ENCODE results near the gene DNAJC1. TPM values are rescaled to one million over a fixed set of nuclear protein-coding genes. Genes with fewer than 3 reads are reported as not detected.
A peak's percentile ranks its signal among the peaks of the same experiment; 100 is the strongest.

The DNAJC1 gene
- polyA plus RNA-seq, 1 donor (not counting 4 experiments of a cell fraction or from before 2014, with no cell fraction given): 24.8 TPM

GRCh38 chr10:21751341-21752310 lies 251.9 kb downstream of the DNAJC1 start:
- H3K4me1 ChIP-seq (ENCODE audit: control insufficient read depth, extremely low read depth, insufficient read depth, low read length): peaks cover 16% of the 10 kb centered on the region
- H3K27me3 ChIP-seq (ENCODE audit: control insufficient read depth, extremely low read depth, insufficient read depth, low read length): no peaks in the 10 kb centered on the region
- FAIRE-seq (no peak), DNase-seq (ENCODE audit: low read depth, low spot score) (no peak)
- H3K79me2 ChIP-seq (ENCODE audit: control insufficient read depth, insufficient read depth, low read length): no peaks in the 10 kb centered on the region
- H4K20me1 ChIP-seq (ENCODE audit: control insufficient read depth, extremely low read depth, insufficient read depth, low read length): no peaks in the 10 kb centered on the region
- dilution Hi-C loops (cut with MboI; ENCODE audit: extremely low pct_ligation_motif_present, low sequenced_read_pairs): no loop called here
- peak overlapping the region; percentile 36 for H3K27ac ChIP-seq (ENCODE audit: control insufficient read depth, insufficient read depth, low read length)
- H3K4me3 ChIP-seq (ENCODE audit: control insufficient read depth in 2 of 3, extremely low read depth in 1 of 3, insufficient read depth in 2 of 3, low read depth in 1 of 3, low read length in 3 of 3): peak overlapping the region in 1 of 3 experiments; percentile 31
- H3K9me1 ChIP-seq (ENCODE audit: control insufficient read depth, extremely low read depth, insufficient read depth, low read length): no peaks in the 10 kb centered on the region
- H2AFZ ChIP-seq (ENCODE audit: control insufficient read depth, low read length): no peak overlapping the region
- peak overlapping the region; percentile 35 for H3K4me2 ChIP-seq (ENCODE audit: control insufficient read depth, extremely low read depth, insufficient read depth, low read depth, low read length)
- TF ChIP-seq, protein P1, sequence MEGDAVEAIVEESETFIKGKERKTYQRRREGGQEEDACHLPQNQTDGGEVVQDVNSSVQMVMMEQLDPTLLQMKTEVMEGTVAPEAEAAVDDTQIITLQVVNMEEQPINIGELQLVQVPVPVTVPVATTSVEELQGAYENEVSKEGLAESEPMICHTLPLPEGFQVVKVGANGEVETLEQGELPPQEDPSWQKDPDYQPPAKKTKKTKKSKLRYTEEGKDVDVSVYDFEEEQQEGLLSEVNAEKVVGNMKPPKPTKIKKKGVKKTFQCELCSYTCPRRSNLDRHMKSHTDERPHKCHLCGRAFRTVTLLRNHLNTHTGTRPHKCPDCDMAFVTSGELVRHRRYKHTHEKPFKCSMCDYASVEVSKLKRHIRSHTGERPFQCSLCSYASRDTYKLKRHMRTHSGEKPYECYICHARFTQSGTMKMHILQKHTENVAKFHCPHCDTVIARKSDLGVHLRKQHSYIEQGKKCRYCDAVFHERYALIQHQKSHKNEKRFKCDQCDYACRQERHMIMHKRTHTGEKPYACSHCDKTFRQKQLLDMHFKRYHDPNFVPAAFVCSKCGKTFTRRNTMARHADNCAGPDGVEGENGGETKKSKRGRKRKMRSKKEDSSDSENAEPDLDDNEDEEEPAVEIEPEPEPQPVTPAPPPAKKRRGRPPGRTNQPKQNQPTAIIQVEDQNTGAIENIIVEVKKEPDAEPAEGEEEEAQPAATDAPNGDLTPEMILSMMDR (optimal IDR thresholded peaks at IDR 0.05 in 1 of 3, IDR thresholded peaks at IDR 0.05 in 1 of 3, conservative IDR thresholded peaks at IDR 0.05 in 1 of 3; ENCODE audit: extremely low read depth in 1 of 3, insufficient read depth in 2 of 3, low read length in 3 of 3): no peak
- no peak for TF ChIP-seq EZH2 (IDR thresholded peaks at IDR 0.05; ENCODE audit: low read length)
- no peaks in the 10 kb centered on the region for H3K36me3 ChIP-seq (ENCODE audit: control insufficient read depth in 2 of 2, extremely low read depth in 1 of 2, insufficient read depth in 2 of 2, low read length in 2 of 2)
- no peak overlapping the region for H3K9ac ChIP-seq (ENCODE audit: control insufficient read depth, extremely low read depth, insufficient read depth, low read length)
- H3K9me3 ChIP-seq (ENCODE audit: control insufficient read depth, low read depth, low read length): no peaks in the 10 kb centered on the region

DNA sequence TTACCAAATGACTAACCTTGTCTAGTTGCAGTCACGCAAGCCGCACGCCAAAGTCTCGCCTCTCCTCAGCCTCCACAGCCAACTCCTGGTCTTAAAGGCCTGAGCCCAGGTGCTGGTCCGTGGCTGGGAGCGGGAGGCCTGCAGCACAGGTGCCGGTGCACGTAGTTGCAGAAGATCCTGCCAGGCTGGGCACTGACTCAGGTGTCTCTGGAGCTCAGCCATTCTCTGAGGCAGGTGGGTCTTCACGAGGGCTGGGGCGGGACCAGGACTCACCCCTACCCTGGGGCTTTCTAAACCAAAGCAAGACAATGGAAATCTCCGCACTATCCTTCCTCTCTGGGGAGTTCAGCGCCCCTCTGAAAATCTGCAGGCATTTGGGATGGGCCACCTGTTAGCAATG lies 253.1 kb downstream of the DNAJC1 start:
- Histone ChIP-seq H3K27me3 (ENCODE audit: control insufficient read depth, extremely low read depth, insufficient read depth, low read length) (no peaks in the 10 kb centered on the region), H3K27ac (ENCODE audit: control insufficient read depth, insufficient read depth, low read length) (no peak overlapping the region), H3K9ac (ENCODE audit: control insufficient read depth, extremely low read depth, insufficient read depth, low read length) (no peak overlapping the region), H3K36me3 (ENCODE audit: control insufficient read depth in 2 of 2, extremely low read depth in 1 of 2, insufficient read depth in 2 of 2, low read length in 2 of 2) (no peaks in the 10 kb centered on the region), H2AFZ (ENCODE audit: control insufficient read depth, low read length) (no peak overlapping the region), H3K9me1 (ENCODE audit: control insufficient read depth, extremely low read depth, insufficient read depth, low read length) (no peaks in the 10 kb centered on the region), H3K79me2 (ENCODE audit: control insufficient read depth, insufficient read depth, low read length) (no peaks in the 10 kb centered on the region), H3K4me2 (ENCODE audit: control insufficient read depth, extremely low read depth, insufficient read depth, low read depth, low read length) (peak overlapping the region; percentile 35), H3K4me3 (ENCODE audit: control insufficient read depth in 2 of 3, extremely low read depth in 1 of 3, insufficient read depth in 2 of 3, low read depth in 1 of 3, low read length in 3 of 3) (no peak overlapping the region), H3K9me3 (ENCODE audit: control insufficient read depth, low read depth, low read length) (no peaks in the 10 kb centered on the region), H4K20me1 (ENCODE audit: control insufficient read depth, extremely low read depth, insufficient read depth, low read length) (no peaks in the 10 kb centered on the region), H3K4me1 (ENCODE audit: control insufficient read depth, extremely low read depth, insufficient read depth, low read length) (peaks cover 16% of the 10 kb centered on the region)
- DNase-seq (ENCODE audit: low read depth, low spot score) (no peak), FAIRE-seq (no peak)
- dilution Hi-C loops (cut with MboI; ENCODE audit: extremely low pct_ligation_motif_present, low sequenced_read_pairs): no loop called here
- TF ChIP-seq, protein P1 (optimal IDR thresholded peaks at IDR 0.05 in 1 of 3, IDR thresholded peaks at IDR 0.05 in 1 of 3, conservative IDR thresholded peaks at IDR 0.05 in 1 of 3; ENCODE audit: extremely low read depth in 1 of 3, insufficient read depth in 2 of 3, low read length in 3 of 3): no peak
- no peak for TF ChIP-seq EZH2 (IDR thresholded peaks at IDR 0.05; ENCODE audit: low read length)
